Measurements from ENCODE around the gene PLXNA2.

The PLXNA2 gene

DNA sequence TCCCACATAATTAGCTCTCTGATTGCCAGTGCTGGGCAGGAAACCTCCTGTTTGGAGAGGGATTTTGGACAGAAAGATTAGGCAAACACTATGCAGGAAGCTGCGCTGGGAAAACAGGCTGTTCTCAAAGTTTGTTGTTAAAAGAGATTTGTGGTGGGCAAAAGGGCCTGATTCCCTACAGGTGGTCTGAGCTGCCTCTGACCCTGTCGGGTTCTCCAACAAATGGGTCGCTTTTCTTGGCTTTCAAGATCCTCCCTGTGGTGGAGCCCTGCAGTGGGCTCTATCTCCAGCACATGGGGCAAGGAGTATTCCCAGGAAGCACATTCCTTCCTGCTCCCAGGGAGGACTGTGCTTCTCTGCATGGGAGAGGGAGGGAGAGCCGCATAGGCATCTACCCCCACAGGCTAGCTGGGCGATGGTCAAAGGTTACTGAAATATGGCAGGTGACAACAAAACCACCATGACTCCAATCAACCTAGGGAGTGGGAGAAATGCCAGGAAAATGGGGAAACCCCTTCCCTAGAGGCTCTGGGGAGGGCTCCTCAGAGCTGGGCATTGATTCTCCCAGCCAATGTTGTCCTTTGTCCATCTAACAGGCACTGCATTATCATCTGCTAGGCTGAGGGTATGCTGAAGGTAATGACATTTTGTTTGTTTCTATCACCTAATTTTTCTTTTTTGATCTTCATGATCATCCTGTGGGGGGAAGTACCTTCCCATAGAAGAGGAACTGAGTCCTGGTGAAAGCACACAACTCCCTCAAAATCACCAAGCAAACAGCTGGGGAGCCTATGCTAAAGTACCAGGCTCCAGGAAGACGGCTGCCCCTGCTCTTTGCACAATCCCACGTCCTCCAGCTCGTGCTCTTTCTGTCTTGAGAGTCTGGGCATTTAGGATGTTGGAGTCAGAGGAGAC is 85.3 kb downstream of the PLXNA2 start:
- ATAC-seq, result no peak

DNA sequence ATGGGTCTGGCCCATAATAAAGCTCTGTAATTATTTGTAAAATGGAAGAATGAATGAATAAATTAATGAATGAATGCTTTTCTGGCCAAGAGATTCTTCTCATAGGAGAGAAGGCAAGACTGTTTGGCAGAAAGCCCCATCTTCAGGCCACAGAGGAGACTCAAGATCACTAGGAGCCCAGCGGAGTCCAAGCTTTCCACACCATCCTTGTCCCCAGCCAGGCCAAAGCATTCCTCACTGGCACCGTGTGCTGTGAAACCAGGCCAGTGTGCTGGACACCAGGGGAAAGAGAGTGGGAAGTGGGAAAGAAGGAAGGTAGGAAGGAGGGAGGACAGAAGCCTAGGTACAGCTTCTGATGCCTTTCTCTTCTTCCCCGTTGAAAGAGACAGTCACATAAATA is 86.4 kb downstream of the PLXNA2 start:
- ATAC-seq, result no peak

GRCh38 chr1:208156741-208157140 is 87.4 kb downstream of the PLXNA2 start:
- no peak for ATAC-seq

- no peak for ATAC-seq
These were observed 87.9 kb downstream of the PLXNA2 start for GRCh38 chr1:208156310-208156709.

DNA sequence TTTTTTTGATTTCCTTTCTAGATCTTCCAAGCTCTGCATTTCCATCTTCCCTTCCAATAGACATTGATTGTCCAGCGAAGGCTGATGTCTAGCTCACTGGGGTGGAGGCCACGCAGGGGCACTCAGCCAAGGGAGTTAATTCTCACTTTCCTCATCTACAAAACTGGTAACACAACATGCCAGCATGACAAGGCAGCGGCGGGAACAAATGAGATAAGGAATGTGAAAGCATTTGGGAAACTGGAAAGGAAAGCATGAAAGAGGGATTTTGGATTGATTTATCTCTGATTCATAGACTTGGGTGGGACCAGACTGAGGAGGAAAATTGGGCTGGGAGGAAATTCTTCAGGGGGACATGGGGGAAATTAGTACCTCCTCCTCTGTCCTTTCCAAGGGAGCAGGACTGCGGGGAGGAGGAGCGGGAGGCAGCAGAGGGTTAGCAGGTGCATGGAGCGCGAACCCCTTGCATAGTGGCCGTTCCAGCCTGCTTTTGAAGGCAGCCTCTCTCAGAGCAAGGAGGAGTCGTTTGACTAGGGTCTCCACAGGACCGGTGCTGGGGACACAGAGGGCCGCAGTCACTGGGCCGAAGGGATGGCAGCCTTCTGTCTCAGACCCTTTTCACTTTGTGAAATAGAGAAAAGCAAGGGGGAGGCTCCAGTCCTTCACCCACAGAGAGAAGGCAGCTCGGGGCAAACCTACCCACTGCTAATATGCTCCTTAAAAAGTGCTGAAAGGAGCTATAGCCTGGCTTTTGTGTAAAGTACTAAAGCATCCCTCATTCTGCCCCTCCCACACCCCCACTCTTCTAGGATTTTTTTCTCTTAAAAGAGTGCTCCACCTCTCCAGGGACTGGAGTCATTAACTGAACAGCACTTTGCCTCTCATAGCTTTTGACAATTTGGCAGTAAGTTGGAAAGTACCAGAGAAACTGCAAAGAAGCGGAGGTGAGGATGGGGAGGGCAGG is 89.2 kb downstream of the PLXNA2 start:
- no peak for ATAC-seq

DNA sequence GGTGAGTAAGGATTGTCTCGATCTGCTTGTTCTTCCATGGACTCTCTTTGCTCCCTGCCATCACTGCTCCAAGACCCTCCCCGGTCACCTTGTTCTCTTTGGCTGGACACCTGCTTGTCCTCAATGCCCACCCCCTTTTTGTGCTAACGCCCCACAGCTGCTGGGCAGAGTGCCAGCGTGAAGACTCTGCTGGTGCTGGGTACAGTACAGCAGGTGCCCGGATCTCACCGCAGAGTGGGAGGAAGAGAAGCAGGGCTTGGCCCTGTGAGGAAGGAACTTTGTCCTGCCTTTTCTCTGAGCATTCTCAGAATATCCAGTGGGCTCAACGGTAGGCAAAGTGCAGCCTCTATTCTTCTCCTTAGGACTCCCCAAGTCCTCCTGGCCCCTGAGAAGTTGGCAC is 90.1 kb downstream of the PLXNA2 start:
- no peak for ATAC-seq

GRCh38 chr1:208153386-208153785 is 90.8 kb downstream of the PLXNA2 start:
- no peak for ATAC-seq

DNA sequence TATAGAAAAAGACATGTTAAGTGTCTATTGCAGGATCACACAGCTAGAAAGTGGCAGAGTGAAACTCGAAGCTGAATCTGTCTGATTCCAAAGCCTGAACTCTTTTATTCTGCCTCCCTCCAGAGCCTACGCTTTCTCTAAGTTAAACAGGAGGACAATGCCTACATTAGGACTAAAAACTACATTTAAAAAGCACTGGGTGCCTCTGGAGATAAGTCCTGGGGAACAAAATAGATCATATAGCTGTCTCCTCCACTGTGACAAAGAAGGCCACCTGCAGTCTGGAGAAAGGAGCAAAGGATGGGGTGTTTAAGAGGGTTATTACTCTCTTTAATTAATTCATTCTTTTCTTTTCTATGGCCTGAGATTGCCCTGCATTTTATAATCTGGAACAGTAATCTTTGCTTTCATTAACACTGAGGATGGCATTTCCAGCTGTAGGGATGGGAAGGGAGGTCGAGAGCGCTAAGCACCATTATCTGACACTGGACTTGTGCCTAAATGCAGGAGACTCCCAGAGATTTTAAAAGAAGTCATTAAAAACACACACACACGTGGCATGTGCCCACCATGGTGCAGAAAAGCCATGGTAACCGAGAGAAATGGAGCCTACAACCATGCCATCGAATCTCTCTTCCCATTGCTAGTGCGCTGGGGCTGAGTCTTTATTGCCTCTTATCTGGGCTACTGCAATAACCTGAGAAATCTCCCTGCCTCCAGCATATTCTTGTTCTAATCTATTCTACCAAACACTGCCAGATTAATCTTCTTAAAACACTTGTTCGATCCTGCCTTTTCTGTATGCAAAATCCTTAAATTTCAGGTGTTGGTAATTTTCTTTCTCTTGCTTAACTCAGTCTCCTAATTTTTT is 92.2 kb downstream of the PLXNA2 start:
- no peak for ATAC-seq

DNA sequence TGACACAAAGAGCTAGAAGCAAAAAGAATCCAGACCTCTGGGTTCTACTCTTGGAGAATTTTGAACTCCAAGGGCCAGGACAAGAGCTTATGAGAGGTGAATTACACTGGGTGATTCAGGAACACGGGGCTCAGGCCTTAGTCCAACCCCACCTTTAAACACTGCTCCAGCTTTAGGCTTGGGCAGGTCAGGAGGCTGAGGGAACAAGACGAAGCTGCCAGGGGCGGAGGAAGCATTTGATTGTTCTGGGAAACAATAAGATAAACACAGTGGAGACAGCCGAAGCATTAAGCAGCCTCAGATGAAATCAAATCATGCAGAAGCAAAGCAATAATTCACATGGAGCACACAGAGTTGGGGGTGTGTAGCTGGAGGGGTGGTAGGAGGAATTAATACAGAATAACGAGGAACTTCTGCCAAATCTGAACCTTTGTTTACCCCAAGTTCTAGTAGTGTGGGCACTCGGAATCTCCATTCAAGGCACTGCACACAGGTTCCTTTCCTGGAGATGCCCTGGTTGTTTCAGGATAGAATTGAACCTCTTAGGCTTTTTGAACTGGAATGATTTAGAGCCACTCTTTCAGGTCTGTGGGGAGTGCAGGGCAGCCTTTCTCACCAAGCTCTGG is 93.2 kb downstream of the PLXNA2 start:
- no peak for ATAC-seq

DNA sequence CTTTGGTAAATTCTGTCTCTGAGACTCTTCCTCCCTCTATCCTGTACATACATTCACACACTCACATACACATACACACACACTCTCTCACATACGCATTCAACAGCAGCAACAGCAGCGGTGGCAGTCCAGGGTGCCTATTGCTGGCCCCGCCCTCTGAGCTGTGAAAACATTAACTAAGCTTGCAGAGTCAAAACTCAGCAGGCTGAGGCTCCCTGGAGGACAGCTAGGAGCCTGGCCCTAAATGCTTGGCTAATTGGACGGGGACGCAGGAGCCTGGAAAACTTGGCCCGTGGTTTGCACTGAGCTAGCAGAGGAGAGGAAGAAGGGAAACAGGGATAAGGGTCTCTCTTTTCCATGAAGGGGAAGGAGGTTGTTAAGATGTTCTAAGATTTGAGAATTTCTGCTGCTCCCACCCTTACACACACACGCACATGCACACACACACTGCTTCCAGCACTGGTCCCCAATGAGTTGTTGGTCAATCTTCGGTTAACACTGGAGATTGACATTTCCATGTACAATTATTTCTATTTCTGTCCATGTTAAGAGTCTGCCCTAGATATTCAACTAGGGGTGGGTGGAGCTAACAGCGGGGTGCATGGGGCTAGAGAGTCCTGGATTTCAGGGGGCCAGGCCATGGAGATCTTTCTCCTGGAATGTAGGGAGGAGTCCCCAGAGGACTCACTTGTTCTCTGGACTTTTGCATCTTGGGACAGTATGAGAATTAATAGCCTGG is 94.2 kb downstream of the PLXNA2 start:
- ATAC-seq, result no peak

GRCh38 chr1:208149213-208149612 is 95.0 kb downstream of the PLXNA2 start:
- ATAC-seq, result no peak

- ATAC-seq, result no peak
These were observed 95.8 kb downstream of the PLXNA2 start for GRCh38 chr1:208148380-208148779.

GRCh38 chr1:208146650-208147049 is 97.5 kb downstream of the PLXNA2 start:
- ATAC-seq, result no peak

DNA sequence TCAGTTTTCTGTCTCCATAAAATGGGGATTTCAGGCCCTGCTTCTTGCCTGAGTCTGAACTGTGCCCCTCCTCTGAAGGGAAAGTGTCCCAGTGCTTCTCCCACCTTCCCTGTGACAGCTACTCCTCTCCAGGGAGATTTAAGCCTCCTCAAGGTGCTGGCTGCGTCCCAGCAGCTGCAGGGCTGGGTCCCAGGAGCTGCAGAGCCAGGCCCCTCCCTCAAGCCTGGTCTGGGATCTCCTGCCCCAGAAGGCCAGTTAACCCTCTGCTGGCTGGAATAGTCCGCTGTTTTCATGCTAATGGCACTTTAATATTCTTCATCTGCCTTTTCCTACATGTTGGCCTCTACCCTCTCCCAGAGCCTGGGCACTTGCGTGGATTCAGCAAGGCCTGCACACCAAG is 99.0 kb downstream of the PLXNA2 start:
- no peak for ATAC-seq

GRCh38 chr1:208142590-208143382 is 101.4 kb downstream of the PLXNA2 start:
- no peak for ATAC-seq

GRCh38 chr1:208141610-208142192 is 102.5 kb downstream of the PLXNA2 start:
- ATAC-seq, result no peak

DNA sequence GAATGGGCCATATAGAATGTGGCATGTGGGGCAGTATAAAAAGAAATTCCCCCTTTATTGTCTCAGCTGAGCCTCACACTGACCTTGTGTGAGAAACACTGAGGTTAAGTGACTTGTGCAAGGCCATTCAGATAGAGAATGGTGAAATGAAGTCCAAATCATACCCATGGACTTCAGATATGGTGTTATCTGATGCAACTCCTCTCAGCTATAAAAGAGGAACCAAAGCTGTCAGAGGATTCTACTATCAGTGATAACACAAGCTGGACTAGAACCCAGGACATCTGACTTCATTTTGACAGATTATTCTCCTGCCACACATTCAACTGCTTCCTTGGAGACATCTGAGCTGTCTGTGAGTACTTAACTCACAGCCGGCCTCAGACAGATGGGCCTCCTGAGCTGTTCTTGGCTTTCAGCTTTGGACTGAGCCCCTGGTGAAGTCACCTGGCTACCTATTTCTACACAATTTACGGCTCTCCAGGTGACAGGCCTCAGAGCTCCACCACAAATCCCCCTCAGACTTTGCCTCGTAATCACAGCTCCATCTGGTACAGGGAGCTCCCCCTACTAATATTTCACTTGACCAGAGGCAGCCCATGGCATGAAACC is 104.6 kb downstream of the PLXNA2 start:
- ATAC-seq, result no peak

DNA sequence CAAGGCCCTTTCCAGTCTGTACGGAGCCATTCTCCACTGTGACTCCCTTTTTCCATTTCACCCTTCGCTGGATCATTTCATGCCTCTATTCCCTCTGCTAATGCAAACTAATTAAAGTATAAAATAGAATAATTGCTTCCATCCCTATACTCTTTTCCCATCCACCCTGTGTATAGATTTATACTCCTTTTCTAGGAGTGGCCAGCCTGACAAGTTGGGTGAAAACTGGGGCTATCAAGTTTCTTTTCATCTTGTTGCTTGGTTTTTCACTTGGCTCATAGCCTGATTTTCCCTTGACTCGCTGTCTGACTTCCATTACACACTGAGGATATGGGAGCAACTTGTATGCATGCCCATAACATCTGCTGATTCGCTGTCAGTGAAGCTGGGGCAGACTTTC is 107.0 kb downstream of the PLXNA2 start:
- ATAC-seq, result no peak

DNA sequence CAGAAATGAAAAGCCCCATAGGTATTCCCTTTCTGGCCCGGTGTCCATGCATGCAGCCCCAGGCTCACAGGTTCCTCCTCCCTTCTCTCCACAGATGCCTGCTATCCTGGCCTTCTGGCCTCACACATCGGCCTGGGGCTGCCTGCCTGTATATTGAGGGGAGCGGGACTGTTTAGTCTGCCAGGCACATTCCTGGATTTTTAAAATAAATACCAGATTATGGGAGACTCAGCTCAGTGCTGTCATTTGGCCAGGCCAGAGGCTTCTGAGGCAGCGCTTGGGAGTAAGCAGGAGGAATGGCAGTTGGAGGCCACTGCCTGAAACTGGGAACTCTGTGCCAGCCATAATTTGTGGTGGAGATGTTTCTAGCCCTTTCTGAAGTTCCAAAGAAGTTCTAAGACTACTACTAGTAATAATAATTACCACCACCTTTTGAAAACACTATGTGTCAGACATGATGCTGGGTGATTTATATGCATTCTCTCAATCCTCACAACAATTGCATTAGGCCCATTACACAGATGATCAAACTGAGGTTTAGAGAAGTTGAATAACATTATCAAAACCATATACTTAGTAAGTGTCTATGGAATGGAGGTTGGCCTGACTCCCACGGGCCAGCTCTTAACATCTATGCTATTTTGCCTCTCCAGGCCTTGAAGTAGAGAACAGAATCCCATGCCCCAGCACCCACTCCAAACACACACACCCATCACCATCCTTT is 107.6 kb downstream of the PLXNA2 start:
- ATAC-seq, result no peak
